ENCODE data around the gene C20orf141. TPM values are rescaled to one million over a fixed set of nuclear protein-coding genes. Genes with fewer than 3 reads are reported as not detected.

C20orf141 gene
- total and polyA plus RNA-seq, 4 donors, result not detected

- 78% methylated on average over 20 of the region's 20 CpGs for WGBS
- H3K36me3 ChIP-seq (ENCODE audit: control insufficient read depth in 4 of 4, insufficient read depth in 3 of 4, low read depth in 1 of 4, low read length in 3 of 4), result no peaks in the 10 kb centered on the region
- H3K27ac ChIP-seq (ENCODE audit: low read depth in 1 of 2, low read length in 2 of 2), result no peak overlapping the region
- H3K9me3 ChIP-seq (ENCODE audit: control insufficient read depth in 4 of 4, low read length in 3 of 4), result peaks cover 0 to 1% (median 0%) of the 10 kb centered on the region in 4 donors
- H3K4me1 ChIP-seq (ENCODE audit: control insufficient read depth in 4 of 4, insufficient read depth in 4 of 4, low read length in 3 of 4), result peaks cover 0 to 3% (median 1%) of the 10 kb centered on the region in 4 donors
- no peak for TF ChIP-seq GABPA (IDR thresholded peaks at IDR 0.05 in 1 of 2, conservative IDR thresholded peaks at IDR 0.05 in 1 of 2)
- no peak for TF ChIP-seq ZBTB33 (IDR thresholded peaks at IDR 0.05)
- TF ChIP-seq HNF4G (IDR thresholded peaks at IDR 0.05), result no peak
- TF ChIP-seq RAD21 (IDR thresholded peaks at IDR 0.05), result no peak
- TF ChIP-seq FOXA2 (IDR thresholded peaks at IDR 0.05), result no peak
- TF ChIP-seq SP1 (IDR thresholded peaks at IDR 0.05), result no peak
- no peak for TF ChIP-seq REST (IDR thresholded peaks at IDR 0.05)
- TF ChIP-seq HNF4A (conservative IDR thresholded peaks at IDR 0.05), result no peak
- no peak for TF ChIP-seq NR2F2 (IDR thresholded peaks at IDR 0.05)
- TF ChIP-seq JUND (IDR thresholded peaks at IDR 0.05), result no peak
- no peak for TF ChIP-seq FOXA1 (IDR thresholded peaks at IDR 0.05)
- DNase-seq (ENCODE audit: low spot score), result no peak
- no peak overlapping the region for H3K9ac ChIP-seq (ENCODE audit: low read depth in 1 of 2, low read length in 2 of 2)
- H3K27me3 ChIP-seq (ENCODE audit: control insufficient read depth in 4 of 4, insufficient read depth in 4 of 4, low read length in 3 of 4), result no peaks in the 10 kb centered on the region
- H3K4me3 ChIP-seq (ENCODE audit: low read depth in 1 of 3, low read length in 3 of 3), result no peak overlapping the region
These were observed 2.0 kb downstream of the C20orf141 start for GRCh38 chr20:2816583-2817340.

GRCh38 chr20:2817341-2817726 is 2.5 kb downstream of the C20orf141 start:
- 90% methylated on average over 2 of the region's 2 CpGs for WGBS
- no peak for DNase-seq (ENCODE audit: low spot score)
- H3K4me3 ChIP-seq (ENCODE audit: low read depth in 1 of 3, low read length in 3 of 3), result no peak overlapping the region
- H3K36me3 ChIP-seq (ENCODE audit: control insufficient read depth in 4 of 4, insufficient read depth in 3 of 4, low read depth in 1 of 4, low read length in 3 of 4), result no peaks in the 10 kb centered on the region
- no peak overlapping the region for H3K27ac ChIP-seq (ENCODE audit: low read depth in 1 of 2, low read length in 2 of 2)
- no peak overlapping the region for H3K9ac ChIP-seq (ENCODE audit: low read depth in 1 of 2, low read length in 2 of 2)
- H3K27me3 ChIP-seq (ENCODE audit: control insufficient read depth in 4 of 4, insufficient read depth in 4 of 4, low read length in 3 of 4), result no peaks in the 10 kb centered on the region
- H3K9me3 ChIP-seq (ENCODE audit: control insufficient read depth in 4 of 4, low read length in 3 of 4), result peaks cover 0 to 1% (median 0%) of the 10 kb centered on the region in 4 donors
- H3K4me1 ChIP-seq (ENCODE audit: control insufficient read depth in 4 of 4, insufficient read depth in 4 of 4, low read length in 3 of 4), result peaks cover 0 to 3% (median 1%) of the 10 kb centered on the region in 4 donors
- no peak for TF ChIP-seq NR2F2 (IDR thresholded peaks at IDR 0.05)
- no peak for TF ChIP-seq HNF4A (conservative IDR thresholded peaks at IDR 0.05)
- no peak for TF ChIP-seq FOXA1 (IDR thresholded peaks at IDR 0.05)
- no peak for TF ChIP-seq ZBTB33 (IDR thresholded peaks at IDR 0.05)
- no peak for TF ChIP-seq FOXA2 (IDR thresholded peaks at IDR 0.05)
- no peak for TF ChIP-seq ATF3 (IDR thresholded peaks at IDR 0.05)
- no peak for TF ChIP-seq RXRA (IDR thresholded peaks at IDR 0.05)
- TF ChIP-seq SP1 (IDR thresholded peaks at IDR 0.05), result no peak
- TF ChIP-seq JUND (IDR thresholded peaks at IDR 0.05), result no peak
- TF ChIP-seq CTCF (IDR thresholded peaks at IDR 0.05; ENCODE audit: low read depth, low read length, missing input control), result no peak
- TF ChIP-seq EGR1 (IDR thresholded peaks at IDR 0.05; ENCODE audit: low read depth in 2 of 2), result no peak
- TF ChIP-seq REST (IDR thresholded peaks at IDR 0.05), result no peak
- no peak for TF ChIP-seq MAX (IDR thresholded peaks at IDR 0.05)
- no peak for TF ChIP-seq RAD21 (IDR thresholded peaks at IDR 0.05)
- no peak for TF ChIP-seq TAF1 (conservative IDR thresholded peaks at IDR 0.05)
